SK-N-SH treated with all-trans-retinoic acid at 6 μM for 48 hours (cell line): ENCODE measurements around the gene RNF17.

Experiments used
- ATAC-seq: fragments of 200-7000 bp; cut with Tn5 transposase; 3 replicates; pipeline ENCODE4 v1.9.1; 2020; ENCODE audit warnings: mild to moderate bottlenecking, moderate library complexity
- ARNTL ChIP-seq: fragments of 450-650 bp; formaldehyde crosslinking; IDR thresholded peaks from 2 replicates; pipeline ENCODE4 v1.5.0; 2020; ENCODE audit warnings: low read depth, mild to moderate bottlenecking, moderate library complexity, borderline replicate concordance
- BACH2 ChIP-seq: fragments of 250-450 bp; sonication (Bioruptor Pico); IDR thresholded peaks from 2 replicates; pipeline ENCODE4 v1.9.0; 2021; ENCODE audit warnings: mild to moderate bottlenecking, borderline replicate concordance
- CSDC2 ChIP-seq: fragments of 250-450 bp; sonication (Bioruptor Pico); IDR thresholded peaks from 2 replicates; pipeline ENCODE4 v1.5.0; 2020; ENCODE audit warnings: mild to moderate bottlenecking, moderate library complexity
- ESRRG ChIP-seq: fragments of 250-450 bp; sonication (Bioruptor Pico); IDR thresholded peaks from 2 replicates; pipeline ENCODE4 v1.6.1; 2021; ENCODE audit warnings: mild to moderate bottlenecking
- GLIS3 ChIP-seq: fragments of 250-450 bp; sonication (Bioruptor Pico); IDR thresholded peaks from 2 replicates; pipeline ENCODE4 v1.5.0; 2020; ENCODE audit warnings: mild to moderate bottlenecking, moderate library complexity
- ISL1 ChIP-seq: fragments of 250-450 bp; sonication (Bioruptor Pico); IDR thresholded peaks from 2 replicates; pipeline ENCODE4 v2.1.2; 2022; ENCODE audit warnings: mild to moderate bottlenecking, moderate library complexity
- OSR1 ChIP-seq: fragments of 250-450 bp; sonication (Bioruptor Pico); IDR thresholded peaks from 2 replicates; pipeline ENCODE4 v1.8.0; 2022; ENCODE audit warnings: moderate library complexity, mild to moderate bottlenecking, inconsistent platforms
- SNAI2 ChIP-seq: fragments of 250-450 bp; sonication (Bioruptor Pico); IDR thresholded peaks from 2 replicates; pipeline ENCODE4 v1.5.0; 2020; ENCODE audit warnings: mild to moderate bottlenecking, moderate library complexity
- TOX ChIP-seq: fragments of 250-450 bp; sonication (Bioruptor Pico); IDR thresholded peaks from 2 replicates; pipeline ENCODE4 v1.8.0; 2021; ENCODE audit warnings: mild to moderate bottlenecking, moderate library complexity, borderline replicate concordance
- ZC3H10 ChIP-seq: fragments of 250-450 bp; sonication (Bioruptor Pico); IDR thresholded peaks from 2 replicates; pipeline ENCODE4 v1.5.1; 2021; ENCODE audit warnings: mild to moderate bottlenecking, moderate library complexity
- ZFP3 ChIP-seq: fragments of 250-450 bp; sonication (Bioruptor Pico); IDR thresholded peaks from 2 replicates; pipeline ENCODE4 v1.5.0; 2020; ENCODE audit warnings: mild to moderate bottlenecking, moderate library complexity
- ZFP30 ChIP-seq: fragments of 450-650 bp; formaldehyde crosslinking; IDR thresholded peaks from 2 replicates; pipeline ENCODE4 v1.5.0; 2022; ENCODE audit warnings: mild to moderate bottlenecking, moderate library complexity
- ZNF565 ChIP-seq: fragments of 450-650 bp; formaldehyde crosslinking; conservative IDR thresholded peaks from 2 replicates; pipeline ENCODE4 v1.5.0; 2020; ENCODE audit warnings: low read depth, mild to moderate bottlenecking, moderate library complexity
- ZNF70 ChIP-seq: fragments of 450-650 bp; formaldehyde crosslinking; IDR thresholded peaks from 2 replicates; pipeline ENCODE4 v1.5.0; 2020; ENCODE audit warnings: mild to moderate bottlenecking, moderate library complexity
- ZNF8 ChIP-seq: fragments of 450-650 bp; formaldehyde crosslinking; IDR thresholded peaks from 2 replicates; pipeline ENCODE4 v1.5.0; 2020; ENCODE audit warnings: mild to moderate bottlenecking, moderate library complexity
- TF ChIP-seq, protein P1 (sequence below): fragments of 250-450 bp; sonication (Bioruptor Pico); IDR thresholded peaks from 2 replicates; pipeline ENCODE4 v1.5.1; 2021; ENCODE audit warnings: mild to moderate bottlenecking, moderate library complexity
- TF ChIP-seq, protein P2 (sequence below): fragments of 250-450 bp; sonication (Bioruptor Pico); IDR thresholded peaks from 2 replicates; pipeline ENCODE4 v1.8.0; 2020; ENCODE audit warnings: mild to moderate bottlenecking, moderate library complexity, borderline replicate concordance
- TF ChIP-seq, protein P3 (sequence below): fragments of 250-450 bp; sonication (Bioruptor Pico); IDR thresholded peaks from 2 replicates; pipeline ENCODE4 v1.5.0; 2020; ENCODE audit warnings: mild to moderate bottlenecking, moderate library complexity
- TF ChIP-seq, protein P4 (sequence below): fragments of 250-450 bp; sonication (Bioruptor Pico); IDR thresholded peaks from 2 replicates; pipeline ENCODE4 v1.5.1; 2020; ENCODE audit warnings: low read depth, mild to moderate bottlenecking, moderate library complexity

The RNF17 gene

DNA sequence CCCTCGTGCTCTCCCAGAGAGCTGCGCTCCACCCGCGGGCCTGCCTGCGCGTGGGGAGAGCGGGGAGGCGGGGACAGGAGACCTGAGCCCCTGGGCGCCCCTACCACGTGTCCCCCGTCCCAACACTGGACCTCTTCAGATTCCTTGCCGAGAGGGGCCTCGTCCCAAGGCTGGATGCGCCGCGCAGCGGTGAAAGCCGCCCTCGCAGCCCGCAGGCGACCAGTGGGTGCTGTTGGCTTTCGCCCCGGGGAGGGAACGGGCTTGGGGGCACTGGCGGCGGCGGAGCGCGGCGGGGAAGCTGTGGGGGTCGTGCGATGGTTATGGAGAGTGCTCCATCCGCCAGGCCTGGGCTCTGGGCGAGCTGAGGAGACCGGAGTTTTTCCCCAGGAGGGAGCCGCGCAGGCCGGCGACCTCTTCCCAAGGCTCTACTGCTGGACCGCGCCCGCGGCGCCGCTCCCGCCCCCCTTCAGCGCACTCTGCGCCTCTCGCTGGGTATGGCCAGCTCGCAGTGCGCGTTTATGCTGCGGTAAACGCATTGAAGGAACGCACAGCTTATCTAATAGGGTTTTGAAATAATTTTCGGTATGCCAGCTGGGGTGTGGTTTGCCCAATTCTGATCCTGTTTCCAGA, 17.2 kb upstream of the RNF17 start (continued):
- no peak for TF ChIP-seq OSR1
- TF ChIP-seq ARNTL (CRISPR knock-in tag): no peak

DNA sequence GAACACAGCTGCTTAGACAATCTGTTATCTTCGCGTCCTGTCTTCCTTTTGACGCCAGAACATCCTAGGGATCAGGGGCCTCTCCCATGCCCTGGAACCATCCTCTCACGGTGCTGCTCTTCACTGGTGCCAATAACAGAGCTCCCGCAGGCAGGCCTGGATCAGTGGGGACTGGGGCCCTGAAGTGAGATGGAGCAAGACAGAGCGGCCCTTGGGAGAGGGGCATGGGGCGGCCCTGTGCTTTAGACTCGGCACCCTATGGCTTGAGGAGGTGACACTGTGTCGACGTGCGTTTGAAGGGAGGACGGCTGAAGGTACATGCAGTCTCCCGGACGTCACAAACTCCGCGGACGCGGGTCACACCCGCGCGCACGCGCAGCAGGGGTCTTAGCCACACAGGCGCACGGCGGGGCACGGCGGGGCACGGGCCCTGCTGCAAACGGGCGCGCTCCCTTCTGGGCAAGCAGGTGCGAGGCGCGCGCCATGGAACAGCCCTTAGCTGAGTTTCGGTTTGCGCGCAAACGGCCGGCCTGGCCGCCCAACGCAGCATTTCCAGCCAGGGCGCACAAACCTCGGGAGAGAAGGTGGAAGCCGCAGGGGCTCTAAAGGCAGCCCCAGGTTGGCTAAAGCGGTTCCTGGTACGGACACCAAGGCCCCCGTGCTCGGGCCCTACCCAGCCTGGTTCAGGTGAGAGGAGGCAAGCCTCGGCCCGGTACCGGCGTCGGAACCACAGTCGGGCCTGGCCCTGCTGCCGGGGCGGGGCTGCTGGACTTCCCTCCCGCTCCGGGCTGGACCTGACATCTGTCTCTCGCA, 16.5 kb upstream of the RNF17 start:
- TF ChIP-seq TOX (CRISPR knock-in tag): no peak
- TF ChIP-seq, protein P1, sequence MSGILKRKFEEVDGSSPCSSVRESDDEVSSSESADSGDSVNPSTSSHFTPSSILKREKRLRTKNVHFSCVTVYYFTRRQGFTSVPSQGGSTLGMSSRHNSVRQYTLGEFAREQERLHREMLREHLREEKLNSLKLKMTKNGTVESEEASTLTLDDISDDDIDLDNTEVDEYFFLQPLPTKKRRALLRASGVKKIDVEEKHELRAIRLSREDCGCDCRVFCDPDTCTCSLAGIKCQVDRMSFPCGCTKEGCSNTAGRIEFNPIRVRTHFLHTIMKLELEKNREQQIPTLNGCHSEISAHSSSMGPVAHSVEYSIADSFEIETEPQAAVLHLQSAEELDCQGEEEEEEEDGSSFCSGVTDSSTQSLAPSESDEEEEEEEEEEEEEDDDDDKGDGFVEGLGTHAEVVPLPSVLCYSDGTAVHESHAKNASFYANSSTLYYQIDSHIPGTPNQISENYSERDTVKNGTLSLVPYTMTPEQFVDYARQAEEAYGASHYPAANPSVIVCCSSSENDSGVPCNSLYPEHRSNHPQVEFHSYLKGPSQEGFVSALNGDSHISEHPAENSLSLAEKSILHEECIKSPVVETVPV (CRISPR knock-in tag): no peak
- TF ChIP-seq ZFP30: no peak
- TF ChIP-seq, protein P2, sequence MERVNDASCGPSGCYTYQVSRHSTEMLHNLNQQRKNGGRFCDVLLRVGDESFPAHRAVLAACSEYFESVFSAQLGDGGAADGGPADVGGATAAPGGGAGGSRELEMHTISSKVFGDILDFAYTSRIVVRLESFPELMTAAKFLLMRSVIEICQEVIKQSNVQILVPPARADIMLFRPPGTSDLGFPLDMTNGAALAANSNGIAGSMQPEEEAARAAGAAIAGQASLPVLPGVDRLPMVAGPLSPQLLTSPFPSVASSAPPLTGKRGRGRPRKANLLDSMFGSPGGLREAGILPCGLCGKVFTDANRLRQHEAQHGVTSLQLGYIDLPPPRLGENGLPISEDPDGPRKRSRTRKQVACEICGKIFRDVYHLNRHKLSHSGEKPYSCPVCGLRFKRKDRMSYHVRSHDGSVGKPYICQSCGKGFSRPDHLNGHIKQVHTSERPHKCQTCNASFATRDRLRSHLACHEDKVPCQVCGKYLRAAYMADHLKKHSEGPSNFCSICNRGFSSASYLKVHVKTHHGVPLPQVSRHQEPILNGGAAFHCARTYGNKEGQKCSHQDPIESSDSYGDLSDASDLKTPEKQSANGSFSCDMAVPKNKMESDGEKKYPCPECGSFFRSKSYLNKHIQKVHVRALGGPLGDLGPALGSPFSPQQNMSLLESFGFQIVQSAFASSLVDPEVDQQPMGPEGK (CRISPR knock-in tag): no peak
- no peak for TF ChIP-seq SNAI2 (CRISPR knock-in tag)
- TF ChIP-seq ISL1: no peak
- TF ChIP-seq ZNF8 (CRISPR knock-in tag): no peak
- TF ChIP-seq ARNTL (CRISPR knock-in tag): no peak
- no peak for TF ChIP-seq OSR1
- TF ChIP-seq, protein P3, sequence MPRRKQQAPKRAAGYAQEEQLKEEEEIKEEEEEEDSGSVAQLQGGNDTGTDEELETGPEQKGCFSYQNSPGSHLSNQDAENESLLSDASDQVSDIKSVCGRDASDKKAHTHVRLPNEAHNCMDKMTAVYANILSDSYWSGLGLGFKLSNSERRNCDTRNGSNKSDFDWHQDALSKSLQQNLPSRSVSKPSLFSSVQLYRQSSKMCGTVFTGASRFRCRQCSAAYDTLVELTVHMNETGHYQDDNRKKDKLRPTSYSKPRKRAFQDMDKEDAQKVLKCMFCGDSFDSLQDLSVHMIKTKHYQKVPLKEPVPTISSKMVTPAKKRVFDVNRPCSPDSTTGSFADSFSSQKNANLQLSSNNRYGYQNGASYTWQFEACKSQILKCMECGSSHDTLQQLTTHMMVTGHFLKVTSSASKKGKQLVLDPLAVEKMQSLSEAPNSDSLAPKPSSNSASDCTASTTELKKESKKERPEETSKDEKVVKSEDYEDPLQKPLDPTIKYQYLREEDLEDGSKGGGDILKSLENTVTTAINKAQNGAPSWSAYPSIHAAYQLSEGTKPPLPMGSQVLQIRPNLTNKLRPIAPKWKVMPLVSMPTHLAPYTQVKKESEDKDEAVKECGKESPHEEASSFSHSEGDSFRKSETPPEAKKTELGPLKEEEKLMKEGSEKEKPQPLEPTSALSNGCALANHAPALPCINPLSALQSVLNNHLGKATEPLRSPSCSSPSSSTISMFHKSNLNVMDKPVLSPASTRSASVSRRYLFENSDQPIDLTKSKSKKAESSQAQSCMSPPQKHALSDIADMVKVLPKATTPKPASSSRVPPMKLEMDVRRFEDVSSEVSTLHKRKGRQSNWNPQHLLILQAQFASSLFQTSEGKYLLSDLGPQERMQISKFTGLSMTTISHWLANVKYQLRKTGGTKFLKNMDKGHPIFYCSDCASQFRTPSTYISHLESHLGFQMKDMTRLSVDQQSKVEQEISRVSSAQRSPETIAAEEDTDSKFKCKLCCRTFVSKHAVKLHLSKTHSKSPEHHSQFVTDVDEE (CRISPR knock-in tag): no peak
- TF ChIP-seq, protein P4, sequence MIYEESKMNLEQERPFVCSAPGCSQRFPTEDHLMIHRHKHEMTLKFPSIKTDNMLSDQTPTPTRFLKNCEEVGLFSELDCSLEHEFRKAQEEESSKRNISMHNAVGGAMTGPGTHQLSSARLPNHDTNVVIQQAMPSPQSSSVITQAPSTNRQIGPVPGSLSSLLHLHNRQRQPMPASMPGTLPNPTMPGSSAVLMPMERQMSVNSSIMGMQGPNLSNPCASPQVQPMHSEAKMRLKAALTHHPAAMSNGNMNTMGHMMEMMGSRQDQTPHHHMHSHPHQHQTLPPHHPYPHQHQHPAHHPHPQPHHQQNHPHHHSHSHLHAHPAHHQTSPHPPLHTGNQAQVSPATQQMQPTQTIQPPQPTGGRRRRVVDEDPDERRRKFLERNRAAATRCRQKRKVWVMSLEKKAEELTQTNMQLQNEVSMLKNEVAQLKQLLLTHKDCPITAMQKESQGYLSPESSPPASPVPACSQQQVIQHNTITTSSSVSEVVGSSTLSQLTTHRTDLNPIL (CRISPR knock-in tag): no peak
- TF ChIP-seq ZFP3: no peak
- no peak for TF ChIP-seq ZNF70 (CRISPR knock-in tag)
- no peak for TF ChIP-seq ZNF565 (CRISPR knock-in tag)
- TF ChIP-seq GLIS3: no peak
- peak; percentile 38 for ATAC-seq

DNA sequence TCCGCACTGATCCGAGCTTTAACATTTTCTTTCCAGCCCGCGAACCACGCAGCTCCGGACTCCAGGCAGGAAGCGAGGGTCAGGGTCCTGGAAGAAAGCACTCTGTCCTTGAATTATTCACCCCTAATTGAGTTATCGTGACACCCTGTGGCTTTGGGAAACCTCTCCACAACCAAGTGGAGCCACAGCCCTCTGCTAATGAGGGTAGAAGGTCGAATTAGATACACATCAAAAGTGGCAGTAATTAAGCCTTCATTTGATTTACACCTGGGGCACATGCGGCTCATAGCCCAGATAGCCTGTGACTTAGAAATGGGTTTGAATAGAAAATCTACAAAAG, 15.9 kb upstream of the RNF17 start:
- TF ChIP-seq ZFP3: no peak
- no peak for TF ChIP-seq ZC3H10 (CRISPR knock-in tag)
- no peak for TF ChIP-seq OSR1
- no peak for TF ChIP-seq ZNF70 (CRISPR knock-in tag)
- TF ChIP-seq ESRRG: no peak
- no peak for TF ChIP-seq ZNF8 (CRISPR knock-in tag)
- no peak for TF ChIP-seq GLIS3
- TF ChIP-seq CSDC2 (CRISPR knock-in tag): no peak
- TF ChIP-seq BACH2 (CRISPR knock-in tag): no peak
- TF ChIP-seq, protein P1 (CRISPR knock-in tag): no peak
- TF ChIP-seq, all 23 proteins: peak for 0
- no peak for ATAC-seq
